DMS 273 treated with DMSO at 0.1 percent for 48 hours (cell line): ENCODE results near the gene ASGR2.
"Not testable (repeated sequence)": the region's sequence is repeated elsewhere in the genome, so short reads cannot be mapped to it uniquely, and the experiment has no call there.

Source experiments
- DNase-seq: peaks from one replicate; lab custom pipeline; 2025; lab: John Stamatoyannopoulos, UW

Gene ASGR2, protein sequence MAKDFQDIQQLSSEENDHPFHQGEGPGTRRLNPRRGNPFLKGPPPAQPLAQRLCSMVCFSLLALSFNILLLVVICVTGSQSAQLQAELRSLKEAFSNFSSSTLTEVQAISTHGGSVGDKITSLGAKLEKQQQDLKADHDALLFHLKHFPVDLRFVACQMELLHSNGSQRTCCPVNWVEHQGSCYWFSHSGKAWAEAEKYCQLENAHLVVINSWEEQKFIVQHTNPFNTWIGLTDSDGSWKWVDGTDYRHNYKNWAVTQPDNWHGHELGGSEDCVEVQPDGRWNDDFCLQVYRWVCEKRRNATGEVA

DNA sequence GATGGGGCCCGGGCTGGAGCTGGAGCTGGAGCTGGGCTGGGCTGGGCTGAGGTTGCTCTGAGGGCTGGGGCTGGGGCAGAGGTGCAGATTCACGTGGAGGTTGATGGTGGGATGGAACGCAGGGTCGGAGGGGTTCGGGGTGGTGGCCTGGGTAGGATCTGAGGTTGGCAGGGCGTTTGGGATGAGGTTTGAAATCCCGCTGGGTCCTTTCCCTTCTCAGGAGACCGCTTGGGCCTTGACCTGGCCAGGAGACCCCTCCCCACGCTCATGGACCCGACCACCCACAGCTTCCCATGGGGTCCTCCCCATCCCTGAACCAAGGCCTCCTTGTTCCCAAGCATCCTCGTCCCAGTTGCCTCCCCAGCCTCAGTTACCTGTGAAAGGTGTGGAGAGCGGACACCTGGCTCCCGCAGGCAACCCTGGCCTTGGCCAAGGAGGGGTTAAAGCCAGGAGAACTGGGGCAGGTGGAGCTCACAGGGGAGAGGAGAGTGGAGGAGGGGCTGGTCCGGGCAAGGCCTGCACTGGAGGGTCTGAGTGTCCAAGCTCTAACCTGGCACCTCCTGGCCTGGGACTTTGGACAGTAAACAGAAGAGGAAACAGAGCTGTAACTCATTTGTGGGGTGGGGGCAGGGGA lies at the start of gene ASGR2:
TSS of gene ASGR2 (minus strand) at position 582 of the 634 bp plus-strand sequence. CDS start 582 bp downstream, outside the sequence.
- DNase-seq, result no peak

DNA sequence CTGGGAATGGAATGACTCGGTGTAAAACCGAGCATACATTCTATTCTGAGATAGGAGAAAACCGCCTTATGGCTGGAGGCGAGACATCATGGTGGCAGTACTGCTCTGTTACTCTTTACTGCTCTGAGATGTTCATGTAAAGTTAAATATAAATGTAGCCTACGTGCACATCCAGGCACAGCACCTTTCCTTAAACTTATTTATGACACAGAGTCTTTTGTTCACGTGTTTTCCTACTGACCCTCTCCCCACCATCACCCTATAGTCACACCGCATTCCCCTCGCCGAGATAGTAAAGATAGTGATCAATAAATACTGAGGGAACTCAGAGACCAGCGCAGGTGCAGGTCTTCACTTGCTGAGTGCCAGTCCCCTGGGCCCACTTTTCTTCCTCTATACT lies 44.9 kb upstream of the ASGR2 start:
- DNase-seq, result not testable (repeated sequence)

DNA sequence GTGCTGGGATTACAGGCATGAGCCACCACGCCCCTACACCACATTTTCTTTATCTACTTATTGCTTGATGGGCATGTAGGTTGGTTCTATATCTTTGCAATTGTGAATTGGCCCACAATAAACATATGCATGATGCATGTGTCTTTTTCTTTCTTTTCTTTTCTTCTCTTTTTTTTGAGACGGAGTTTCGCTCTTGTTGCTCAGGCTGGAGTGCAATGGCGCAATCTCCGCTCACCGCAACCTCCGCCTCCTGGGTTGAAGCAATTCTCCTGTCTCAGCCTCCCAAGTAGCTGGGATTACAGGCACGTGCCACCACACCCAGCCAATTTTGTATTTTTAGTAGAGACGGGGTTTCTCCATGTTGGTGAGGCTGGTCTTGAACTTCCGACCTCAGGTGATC lies 43.8 kb upstream of the ASGR2 start:
- DNase-seq, result not testable (repeated sequence)

DNA sequence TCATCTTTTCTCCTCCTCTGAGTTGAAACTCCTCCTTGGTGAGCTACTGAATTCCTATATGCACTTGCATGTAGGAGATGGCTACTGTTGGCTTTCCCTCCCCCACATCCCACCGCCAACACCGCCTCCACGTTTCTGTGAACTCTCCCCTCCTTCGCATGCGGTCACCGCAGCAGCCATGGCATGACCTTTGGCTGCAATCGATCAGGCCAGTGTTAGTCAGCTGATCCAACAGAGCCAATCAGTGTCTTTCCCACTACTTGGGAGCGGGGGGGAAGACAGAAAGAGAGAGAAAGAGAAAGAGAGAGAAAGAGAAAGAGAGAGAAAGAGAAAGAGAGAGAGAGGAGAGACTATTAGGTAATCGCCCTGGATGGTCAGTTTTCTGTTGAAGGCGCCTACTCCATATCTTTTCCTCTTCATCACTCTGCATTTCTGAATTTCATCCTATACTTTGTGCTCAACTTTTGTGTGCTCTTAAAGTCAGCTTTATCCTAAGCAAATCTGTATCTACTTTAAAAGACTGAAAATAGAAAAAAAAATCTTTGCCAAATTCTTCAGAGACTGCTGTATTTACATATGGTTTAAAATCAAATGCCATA lies 41.8 kb upstream of the ASGR2 start:
- DNase-seq, result no peak

DNA sequence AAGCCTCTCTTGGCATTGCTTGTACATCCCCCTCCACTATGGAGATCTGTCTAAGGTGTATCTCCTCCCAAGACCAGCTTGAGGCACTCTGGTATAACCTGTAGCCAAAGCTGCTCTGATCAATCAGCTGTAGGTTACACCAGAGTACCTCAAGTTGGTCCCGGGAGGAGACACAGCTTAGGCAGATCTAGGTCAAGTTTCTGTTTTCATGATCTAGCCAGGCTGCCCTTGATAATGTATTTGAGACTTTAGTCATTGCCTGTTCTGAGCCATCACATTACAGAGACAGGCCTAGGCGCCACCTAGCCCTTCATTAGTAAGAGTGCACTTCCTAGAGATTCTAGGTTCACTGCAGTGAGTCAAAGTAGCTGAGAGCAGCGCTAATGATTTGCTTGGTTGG lies 33.1 kb upstream of the ASGR2 start:
- no peak for DNase-seq

DNA sequence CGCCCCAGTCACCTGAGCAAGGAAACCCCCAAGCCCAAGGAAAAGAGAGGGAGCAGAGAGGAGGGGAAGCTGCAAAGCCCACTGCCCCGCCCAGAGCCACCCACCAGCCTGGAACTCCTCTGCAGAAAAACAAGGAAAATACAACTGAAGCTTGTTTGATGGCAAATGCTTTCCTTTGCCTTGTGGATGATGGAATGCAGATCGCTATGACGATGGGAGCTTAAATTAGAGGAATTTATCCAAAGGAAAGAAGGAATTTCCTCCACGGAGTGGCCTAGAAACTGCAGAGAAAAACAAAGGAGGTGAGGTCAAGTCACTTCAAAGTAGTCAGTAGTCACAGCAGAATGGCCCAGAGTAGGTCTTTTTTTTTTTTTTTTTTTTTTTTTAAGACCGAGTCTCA lies 31.5 kb upstream of the ASGR2 start:
- DNase-seq, result no peak

DNA sequence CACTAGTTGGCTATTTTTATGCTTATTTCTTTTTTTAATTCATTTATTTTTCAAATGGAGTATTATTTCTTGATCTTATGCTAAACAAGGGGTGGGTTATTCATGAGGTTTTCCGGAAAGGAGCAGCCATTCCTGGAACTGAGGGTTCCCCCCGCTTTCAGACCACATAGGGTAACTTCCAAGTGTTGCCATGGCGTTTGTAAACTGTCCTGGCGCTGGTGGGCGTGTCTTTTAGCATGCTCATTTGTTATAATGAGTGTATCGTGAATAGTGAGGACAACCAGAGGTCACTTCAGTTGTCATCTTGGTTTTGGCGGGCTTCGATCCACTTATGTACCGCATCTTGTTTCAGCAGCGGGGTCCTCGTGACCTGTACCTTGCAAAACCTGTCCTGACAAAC lies 29.6 kb upstream of the ASGR2 start:
- no peak for DNase-seq

DNA sequence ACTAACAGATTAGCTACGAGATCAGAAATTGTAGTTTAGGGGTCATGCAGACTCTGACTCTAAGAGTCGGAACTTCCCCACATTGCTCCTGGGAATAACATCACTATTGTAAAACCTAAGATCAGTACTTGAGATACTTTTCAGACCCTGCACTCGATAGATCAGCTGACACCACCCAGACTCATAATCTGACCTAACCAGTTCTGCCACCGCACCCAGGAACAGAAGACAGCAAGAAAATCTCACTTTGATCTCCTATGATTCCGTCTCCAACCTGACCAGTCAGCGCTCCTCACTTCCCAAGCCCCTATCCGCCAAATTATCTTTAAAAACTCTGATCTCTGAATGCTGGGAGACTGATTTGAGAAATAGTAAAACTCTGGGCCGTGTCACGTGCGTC lies 27.2 kb upstream of the ASGR2 start:
- DNase-seq, result no peak

DNA sequence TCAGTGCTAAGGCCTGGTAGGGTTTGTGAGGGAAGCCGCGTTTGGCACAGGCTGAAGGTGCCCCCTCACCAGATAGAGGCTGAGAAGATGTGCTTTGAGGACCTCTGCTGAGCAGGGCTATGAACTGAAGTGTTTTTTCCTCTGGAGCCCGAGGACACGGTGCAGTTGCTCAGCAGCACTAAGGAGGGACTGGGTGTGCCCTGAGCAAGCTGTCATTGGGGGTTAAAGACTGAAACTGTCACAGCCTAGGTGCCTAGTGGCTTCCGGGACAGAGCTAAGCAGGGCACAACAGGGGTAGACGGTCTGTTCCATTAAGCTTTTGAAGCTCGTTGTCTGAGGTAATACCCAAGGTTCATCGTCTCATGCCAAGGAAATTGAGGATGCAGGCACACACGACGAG lies 24.8 kb upstream of the ASGR2 start:
- DNase-seq, result no peak

DNA sequence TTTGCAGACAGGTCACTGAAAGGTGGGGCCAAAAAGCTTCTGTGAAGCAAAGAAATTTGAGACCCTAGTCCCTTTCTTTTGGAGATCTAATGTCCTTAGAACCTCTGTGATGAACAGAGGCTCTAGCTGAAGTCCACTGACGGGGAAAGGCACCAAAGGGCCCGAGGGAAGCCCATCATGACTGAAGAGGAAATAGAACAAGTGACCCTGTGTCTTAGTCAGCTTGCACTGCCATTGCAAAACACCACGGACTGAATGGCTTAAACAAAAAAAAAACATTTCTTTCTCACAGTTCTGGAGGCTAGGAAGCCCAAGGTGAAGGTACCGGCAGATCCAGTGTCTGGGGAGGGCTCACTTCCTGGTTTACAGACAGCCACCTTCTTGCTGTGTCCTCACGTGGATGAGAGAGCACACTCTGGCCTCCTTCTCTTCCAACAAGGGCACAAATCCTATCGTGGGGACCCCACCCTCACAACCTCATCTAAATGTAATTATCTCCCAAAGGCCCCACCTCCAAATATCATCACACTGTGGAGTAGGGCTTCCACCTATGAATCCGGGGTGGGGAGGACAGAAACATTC lies 24.3 kb upstream of the ASGR2 start:
- DNase-seq, result no peak

DNA sequence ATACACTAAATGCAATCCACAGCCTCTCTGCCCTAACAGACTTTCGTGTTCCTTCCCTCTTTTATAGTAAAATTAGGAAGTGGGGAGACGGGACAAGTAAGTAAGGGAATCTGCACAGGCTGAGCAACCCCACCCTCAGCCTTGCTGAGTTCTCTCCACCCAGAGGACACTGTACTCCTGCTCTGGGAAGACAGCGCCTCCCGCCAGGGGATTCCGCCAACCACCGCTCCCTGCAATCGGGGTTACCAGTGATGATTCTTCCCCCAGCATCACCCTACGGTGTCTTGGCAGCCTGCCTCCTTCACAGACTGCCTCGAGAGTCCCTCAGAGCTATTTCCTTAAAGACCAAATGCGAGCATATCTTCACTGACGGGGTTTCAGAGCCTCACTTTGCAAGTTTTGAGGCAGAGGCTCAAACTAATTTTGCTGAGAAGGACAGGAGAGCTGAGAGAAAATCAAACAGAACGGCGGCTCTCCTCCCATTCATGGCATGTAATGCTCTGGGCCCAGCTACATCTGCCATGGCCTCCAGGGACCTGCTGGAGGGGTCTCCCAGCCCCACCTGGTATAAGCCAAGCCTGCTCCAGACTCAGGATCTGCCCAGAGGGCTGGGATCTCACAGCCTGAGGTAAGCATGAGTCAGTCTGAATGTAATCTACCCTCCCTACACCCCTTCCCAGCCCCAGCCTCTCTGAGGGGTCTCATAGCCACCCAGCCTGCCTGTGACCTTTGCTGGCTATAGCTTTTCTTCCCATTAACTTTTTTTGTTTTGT lies 22.7 kb upstream of the ASGR2 start:
- no peak for DNase-seq

DNA sequence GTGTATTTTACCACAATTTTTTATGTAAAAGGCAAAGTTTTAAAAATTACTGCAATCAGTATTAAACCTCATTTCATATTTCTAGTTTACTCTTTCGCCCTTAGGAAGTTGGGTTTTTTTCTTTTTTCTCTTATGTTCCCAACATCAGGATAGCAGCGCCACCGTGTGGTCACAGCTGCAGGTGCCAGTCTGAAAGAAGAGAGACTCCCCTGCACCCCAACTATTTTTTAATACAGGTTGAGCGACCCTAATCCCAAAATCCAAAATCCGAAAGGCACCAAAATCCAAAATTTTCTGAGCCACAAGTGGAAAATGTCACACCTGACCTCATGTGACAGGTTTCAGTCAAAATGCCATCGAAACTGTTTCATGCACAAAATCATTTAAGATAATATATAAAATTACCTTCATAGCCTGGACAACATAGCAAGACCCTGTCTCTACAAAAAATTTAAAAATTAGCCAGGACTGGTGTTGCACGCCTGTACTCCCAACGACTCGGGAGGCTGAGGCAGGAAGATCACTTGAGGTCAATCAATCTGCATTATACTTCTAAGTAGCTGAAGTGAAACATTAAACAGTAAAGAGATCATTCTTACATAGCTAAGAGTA lies 21.8 kb upstream of the ASGR2 start:
- DNase-seq, result peak; percentile 4

DNA sequence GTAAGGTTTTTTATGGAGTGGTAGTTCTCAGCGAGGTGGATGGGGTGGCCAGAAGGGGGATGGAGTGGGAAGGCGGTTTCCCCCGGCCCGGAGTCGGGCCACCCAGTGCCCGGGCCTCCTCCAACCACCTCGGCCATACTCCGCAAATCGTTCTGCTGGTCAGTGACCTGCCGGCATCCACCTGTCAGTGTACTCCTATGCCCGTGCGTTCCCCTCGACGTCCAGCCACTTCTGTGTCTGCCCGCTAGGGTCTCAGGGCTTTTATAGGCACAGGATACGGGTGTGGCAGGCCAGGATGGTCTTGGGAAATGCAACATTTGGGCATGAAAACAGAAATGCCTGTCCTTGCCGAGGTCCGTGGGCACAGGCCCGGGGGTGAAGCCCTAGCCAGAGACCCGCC lies 19.3 kb upstream of the ASGR2 start:
- no peak for DNase-seq

DNA sequence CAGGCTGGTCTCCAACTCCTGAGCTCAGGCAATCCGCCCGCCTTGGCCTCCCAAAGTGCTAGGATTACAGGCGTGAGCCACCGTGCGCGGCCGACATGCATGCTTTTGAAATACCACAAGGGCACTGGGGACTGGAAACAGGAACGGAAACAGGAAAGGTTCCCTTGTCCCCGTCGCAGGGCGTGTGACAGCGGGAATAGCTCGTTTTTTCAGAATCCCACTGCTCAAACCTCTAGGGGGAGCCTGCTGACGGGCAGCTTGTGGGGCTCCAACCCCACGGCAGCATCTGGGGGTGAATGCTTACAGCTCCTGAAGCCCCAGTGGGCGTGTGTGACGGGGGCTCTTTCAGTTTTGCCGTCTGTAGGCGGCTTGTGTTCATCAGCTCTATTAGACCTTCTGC lies 18.8 kb upstream of the ASGR2 start:
- DNase-seq, result no peak

DNA sequence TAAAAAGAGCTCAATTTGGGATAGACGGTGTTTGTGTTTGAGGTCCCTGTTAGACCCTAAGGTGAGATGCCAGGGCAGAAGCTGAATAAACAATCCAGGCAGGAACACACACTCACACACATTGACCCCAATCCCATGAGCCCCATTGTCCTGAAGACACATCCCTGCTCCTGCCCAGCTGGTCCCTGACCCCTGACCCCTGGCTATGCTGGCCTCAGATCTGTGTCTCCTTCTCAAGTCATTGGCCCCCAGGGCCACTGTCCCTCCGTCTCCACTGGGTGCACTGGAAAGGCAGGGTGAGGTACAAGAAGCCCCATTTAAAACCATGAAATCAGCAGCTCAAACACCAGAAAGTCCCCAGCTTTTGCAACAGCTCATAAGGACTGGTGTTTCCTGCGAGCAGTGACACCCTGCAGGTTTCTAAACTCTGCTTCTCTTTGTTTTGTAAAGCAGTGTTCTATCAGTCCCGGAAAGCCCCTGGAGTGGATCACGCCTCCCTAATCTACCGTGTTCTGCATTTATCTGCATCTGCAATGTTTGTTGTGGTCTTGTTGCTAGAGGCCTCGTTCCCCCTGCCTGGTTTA lies 18.0 kb upstream of the ASGR2 start:
- DNase-seq, result no peak

DNA sequence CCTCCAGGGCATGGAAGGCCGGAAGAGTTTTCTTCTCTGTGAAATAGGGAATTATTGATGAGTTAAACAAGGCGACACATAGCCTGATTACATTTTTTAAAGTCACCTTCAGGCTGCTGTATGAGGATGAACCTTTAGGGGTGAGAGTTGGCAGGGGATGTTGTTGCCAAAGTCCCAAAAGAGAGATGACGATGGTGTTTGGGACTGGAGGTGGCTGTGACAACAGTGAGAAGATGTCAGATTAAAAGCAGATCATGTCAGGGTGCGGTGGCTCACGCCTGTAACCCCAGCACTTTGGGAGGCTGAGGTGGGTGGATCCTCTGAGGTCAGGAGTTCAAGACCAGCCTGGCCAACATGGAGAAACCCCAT lies 16.8 kb upstream of the ASGR2 start:
- DNase-seq, result no peak

DNA sequence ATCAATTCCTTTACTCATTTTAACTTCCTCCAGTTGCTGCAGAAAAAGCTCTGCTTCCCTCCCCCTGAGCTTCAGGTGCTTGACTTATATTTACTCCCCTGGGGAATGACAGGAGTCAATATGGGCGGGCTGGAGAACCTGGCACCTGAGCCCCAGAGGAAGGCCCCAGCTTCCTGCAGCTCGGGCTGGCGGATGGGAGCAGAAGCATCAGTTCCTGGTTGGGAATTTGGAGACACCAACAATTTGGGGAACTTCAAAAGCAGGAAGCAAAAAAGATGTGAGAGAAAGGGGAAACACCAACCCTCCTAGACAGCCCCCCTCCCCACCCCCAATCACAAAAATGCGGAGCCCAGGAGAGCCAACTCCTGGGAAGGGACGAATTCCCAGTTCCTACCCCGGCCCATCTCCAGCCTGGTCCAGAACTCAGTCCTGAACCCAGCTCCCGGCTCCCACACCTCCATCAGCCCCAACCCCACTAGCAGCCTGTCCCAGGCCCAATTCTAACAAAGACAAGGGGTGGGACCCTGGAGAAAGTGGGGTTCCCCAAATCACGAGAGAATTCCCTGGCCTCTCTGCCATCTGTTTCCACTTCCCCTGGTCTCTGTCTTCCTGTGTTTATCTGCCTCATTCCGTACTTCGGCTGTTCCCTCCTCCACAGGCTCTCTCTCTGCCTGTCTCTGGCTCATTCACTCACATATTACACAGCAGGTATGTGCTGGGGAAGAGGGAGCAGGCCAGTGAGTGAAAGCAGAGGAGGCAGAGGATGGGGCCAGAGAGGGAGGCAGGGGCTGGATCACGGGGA lies 16.2 kb upstream of the ASGR2 start:
- DNase-seq, result no peak

DNA sequence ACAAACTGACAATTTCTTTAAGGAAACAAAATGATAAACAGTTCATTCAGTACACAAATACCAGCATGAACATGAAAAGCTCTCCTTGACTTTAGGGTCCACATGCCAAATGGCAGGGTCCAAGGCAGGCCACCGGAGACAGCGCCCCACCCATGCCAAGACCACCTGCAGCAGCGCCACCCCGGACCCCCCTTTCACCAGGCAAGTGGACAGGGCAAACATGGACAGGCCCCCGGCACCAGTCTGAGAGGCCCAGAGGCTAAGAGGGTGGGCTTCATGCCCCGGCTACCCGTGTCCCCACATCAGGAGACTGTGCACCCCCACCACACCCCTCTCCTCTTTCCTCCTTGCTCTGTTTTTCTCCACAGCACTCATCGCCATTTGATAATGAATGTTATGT lies 14.7 kb upstream of the ASGR2 start:
- no peak for DNase-seq

DNA sequence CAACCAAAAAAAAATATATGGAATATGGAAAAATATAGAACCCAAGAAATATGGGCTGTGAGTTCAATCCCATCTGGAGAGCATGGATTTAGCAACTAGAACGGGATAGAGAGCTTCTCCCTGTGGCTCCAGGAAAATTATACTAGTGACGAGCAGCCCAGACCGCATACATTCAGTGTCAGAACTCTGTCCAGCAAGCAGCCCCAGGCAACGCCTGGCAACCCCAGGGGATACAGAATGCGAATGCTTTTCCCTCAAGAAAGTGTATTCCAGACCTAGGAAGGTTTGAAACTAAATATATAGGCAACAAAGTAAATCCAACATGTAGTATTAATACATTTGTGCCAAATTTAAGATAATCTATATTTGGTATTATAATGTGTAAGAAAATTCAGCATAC lies 13.5 kb upstream of the ASGR2 start:
- DNase-seq, result no peak

DNA sequence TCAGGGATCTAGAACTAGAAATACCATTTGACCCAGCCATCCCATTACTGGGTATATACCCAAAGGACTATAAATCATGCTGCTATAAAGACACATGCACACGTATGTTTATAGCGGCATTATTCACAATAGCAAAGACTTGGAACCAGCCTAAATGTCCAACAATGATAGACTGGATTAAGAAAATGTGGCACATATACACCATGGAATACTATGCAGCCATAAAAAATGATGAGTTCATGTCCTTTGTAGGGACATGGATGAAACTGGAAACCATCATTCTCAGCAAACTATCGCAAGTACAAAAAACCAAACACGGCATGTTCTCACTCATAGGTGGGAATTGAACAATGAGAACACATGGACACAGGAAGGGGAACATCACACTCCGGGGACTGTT lies 12.9 kb upstream of the ASGR2 start:
- not testable (repeated sequence) for DNase-seq

DNA sequence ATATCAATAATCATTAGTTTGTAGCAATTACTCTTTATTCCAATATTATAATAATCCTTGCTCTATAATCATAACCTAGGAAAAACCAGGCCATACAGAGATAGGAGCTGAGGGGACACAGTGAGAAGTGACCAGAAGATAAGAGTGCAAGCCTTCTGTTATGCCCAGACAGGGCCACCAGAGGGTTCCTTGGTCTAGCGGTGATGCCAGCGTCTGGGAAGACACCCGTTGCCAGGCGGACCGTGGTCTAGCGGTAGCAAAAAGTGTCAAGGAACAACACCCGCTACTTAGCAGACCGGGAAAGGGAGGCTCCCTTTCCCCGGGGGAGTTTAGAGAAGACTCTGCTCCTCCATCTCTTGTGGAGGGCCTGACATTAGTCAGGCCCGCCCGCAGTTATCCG lies 11.8 kb upstream of the ASGR2 start:
- not testable (repeated sequence) for DNase-seq
